Inferior parietal cortex (tissue), 1 donor: ENCODE results near the gene C14orf119.

Experiments
- DNase-seq: peaks from one replicate; pipeline ENCODE4 v3.0.0-alpha.2; 2016; ENCODE audit errors: extremely low spot score

Gene C14orf119

DNA sequence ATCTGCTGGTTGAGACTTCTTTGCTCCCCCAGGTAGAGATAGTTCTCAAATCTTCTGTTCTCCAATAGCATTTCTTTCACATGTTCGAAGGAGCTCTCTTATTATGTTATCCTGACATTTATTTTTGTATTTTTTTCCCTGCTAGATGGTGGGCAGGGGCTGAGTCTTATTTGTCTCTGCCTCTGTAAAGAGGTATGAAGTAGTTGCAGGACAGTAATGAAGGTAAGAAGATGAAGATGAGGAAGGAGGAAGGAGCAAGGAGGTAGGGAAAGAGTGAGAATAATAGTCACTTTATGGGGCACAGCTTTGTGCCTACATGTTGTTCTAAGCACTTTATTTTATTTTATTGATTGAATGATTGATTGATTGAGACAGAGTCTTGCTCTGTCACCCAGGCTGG lies 14.5 kb downstream of the C14orf119 start:
- DNase-seq: no peak

DNA sequence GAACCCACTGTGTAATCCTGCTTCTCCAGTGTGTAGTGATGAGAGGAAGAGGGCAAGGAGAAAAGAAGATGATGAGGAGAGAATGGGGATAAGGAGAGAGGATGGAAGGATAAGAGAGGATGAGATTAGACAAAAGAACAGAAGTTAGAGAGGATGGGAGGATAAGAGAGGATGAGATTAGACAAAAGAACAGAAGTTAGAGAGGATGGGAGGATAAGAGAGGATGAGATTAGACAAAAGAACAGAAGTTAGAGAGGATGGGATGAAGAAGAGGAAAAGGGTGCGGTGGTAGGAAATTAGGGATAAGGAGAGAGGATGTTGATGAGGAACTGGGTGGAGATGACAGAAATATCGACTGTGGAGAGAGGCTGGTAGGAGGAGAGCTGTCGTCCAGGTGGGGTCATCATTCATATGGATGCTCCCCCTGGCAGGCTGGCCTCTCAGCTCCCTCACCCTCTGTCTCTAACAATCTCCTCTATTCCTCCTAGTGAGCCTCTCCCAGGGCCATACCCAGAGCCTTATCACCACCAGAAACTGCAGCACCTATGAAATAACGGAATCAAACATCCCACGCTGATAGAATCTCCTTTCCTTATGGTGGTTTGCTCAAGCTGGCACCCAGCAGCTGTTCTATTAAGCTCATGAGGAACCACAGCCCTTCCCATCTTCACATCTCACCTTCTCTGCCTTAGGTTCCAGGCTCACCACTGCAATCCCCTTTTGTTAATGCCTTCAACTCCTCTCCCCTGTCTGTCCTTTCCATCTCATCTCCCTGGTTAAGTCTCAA lies 15.5 kb downstream of the C14orf119 start:
- no peak for DNase-seq

DNA sequence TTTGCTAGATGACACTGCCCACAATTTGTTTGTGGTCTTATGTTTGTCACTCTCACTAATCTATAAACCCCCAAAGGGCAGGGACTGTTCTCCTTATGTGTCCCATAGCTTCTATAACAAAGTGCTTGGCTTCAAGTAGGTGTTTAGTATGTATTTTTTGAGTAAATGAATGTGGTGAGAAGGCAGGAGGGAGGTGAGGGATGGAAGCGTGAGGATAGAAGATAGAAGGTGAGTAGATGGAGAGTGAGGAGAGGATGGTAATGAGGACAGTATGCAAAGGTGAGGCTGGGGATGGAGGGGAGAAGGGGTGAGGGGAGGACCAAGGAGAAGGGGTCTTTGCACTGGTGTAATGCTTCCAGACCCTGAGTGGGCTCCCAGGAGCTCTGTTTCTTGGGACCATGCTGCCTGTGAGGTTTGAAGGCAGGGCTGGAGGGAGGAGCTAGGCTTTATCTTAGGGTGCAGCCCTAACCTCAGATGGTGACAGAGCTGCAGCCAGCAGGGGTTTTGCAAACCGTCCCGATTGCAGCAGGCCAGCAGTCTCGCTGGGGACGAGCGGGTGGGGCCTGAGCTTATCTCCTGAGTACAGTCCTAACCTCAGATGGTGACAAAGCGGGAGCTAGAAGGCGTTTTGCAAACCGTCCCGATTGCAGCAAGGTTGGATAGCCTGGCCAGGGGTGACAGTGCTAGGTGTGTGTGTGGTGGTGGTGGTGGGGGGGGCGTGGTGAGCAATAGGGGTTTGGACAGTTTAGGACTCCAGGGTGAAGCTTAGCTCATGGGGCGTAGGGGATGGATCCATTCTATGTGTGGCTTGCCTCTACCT lies 17.3 kb downstream of the C14orf119 start:
- DNase-seq: peak; percentile 40

DNA sequence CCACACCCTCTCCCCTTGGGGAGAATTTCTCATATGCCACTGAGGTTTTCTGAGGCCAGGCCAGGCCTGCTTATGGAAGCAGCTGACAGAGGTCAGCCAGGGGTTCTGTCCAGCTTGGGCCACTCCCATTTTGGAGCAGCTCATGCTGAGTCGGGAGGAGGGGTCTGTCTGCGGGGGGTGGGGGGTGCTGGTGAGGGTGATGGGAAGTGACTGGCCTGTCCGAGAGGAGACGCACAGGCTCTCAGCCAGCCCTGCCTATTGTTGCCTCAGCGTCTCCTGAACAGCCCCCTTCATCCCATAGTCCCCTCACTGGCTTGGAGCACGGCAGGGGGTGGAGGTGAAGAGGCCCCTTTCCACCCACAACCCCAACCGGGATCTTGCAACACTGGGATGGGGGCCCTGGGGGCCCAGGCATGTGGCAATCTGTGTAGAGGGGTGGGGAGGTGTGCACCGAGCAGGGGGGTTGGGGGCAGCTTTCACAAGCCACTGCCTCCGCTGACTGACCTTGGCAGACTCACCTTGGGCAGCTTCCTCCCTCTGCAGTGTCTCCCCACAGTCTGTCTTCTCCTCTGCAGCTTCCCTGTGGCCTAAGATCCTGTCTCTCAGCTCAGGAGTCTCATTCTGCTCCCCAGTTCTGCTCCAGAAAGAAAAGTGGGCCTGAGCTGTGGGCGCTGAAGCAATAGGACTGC lies 18.3 kb downstream of the C14orf119 start:
- no peak for DNase-seq

DNA sequence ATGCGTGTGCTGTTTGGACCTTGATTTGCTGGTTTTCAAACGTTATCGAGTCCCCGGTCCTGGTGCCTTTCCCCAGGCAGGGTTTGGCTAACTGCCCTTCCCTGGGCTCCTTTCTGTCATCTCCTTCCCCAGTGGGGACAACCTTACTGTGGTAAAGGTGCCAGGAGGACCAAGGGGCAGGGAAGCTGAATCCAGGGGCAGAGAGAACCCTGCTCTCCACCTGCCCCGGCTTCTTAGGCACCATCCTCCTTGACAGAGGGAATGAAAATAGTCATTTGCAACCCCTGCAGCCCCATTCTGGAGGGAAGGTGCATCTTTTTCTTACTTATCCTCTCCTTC lies 18.8 kb downstream of the C14orf119 start:
- no peak for DNase-seq

DNA sequence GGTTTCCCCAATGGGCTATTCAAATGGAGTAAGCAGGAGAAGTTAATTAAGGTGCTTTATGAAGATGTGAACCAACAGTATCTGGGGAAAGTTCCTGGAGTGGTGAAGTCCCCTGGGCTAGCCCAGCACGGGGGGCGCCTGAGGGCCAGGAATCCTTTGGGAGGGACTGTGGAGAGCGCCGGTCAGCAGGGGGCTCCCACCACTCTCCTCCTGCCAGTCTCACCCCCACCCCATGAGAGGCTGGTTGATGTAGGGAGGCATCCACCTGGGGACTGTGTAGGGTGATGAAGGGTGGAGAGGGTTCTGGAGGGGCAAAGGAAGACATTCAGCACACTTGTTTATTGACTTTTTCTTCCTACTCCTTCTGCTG lies 19.3 kb downstream of the C14orf119 start:
- no peak for DNase-seq

DNA sequence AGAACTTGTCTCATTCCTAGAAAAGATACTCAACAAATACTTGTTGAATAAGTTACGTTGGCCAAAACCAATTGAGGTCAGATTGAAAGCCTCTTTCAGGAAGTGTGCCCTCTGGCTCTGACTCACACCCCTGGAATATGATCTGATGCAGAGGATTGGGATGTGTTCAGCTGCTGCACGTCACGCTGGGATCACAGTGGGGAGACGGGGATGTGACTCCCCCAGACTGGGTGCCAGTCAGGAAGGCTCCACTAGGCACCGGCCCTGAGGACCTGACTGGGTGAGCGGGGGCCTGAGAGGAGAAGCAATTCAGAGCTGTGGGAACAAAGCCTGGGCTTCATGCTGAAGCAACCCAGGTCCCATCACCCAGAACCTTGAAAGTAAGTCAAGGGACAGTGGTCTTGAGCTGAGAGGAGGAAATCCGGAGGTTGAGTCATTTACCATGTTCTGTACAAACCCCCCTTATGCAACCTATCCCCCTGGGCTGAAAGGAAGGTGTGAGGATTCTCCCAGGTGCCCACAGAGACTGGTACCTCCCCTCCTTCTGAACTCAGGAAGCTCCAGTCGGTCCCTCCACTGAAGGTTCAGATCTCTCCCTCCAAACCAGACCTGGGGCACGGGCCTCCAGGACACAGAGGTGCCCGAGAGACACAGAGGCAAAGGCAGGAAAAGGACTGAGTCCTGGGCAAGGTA lies 19.9 kb downstream of the C14orf119 start:
- DNase-seq: no peak

DNA sequence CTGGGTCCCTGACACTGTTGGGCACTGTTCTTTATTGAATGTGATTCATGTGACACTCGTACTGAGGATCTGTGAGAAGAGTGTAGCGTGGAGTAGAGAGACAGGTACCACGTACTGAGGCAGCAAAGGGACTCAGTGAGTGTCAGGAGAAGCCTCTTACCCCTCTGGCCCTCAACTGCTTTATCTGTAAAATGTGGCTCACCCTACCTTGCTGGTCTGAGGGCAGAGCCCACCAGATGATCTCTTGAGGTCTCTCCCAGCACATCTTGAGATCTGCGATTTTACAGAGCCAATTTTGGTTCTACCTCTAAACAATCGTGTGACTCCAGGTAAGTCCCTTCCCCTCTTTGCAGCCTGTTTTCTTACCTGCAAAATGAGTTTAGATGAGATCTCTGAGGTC lies 20.6 kb downstream of the C14orf119 start:
- DNase-seq: no peak

DNA sequence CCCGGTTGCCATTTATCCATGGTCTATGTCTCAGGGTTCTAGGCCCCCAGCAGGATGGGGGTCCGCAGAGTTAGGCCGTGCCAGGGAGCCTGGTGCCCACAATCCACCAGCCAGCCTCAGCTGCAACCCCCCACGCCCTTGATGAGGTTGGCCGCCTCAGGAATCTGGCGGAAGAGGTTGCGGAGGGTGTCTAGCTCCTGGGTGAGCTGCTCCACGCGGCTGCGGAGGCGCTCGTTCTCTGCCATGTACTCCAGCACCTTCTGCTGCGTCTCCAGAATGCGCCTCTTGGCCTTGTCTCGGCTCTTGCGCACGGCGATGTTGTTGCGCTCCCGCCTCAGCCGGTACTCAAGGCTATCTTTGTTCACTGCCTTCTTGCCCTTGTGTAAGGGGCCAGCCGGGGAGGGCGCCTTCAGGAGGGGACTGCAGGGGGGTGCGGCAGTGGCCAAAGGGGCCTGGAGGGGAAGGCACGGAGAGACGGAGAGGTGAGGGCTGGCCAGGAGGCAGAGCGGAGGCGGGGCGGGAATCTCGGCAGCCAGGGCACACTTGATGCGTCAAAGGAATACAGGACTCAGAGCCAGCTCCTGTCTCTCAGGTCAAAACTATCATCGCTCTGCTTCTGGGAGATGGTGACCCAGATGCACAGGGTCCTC lies 22.2 kb downstream of the C14orf119 start:
- no peak for DNase-seq

DNA sequence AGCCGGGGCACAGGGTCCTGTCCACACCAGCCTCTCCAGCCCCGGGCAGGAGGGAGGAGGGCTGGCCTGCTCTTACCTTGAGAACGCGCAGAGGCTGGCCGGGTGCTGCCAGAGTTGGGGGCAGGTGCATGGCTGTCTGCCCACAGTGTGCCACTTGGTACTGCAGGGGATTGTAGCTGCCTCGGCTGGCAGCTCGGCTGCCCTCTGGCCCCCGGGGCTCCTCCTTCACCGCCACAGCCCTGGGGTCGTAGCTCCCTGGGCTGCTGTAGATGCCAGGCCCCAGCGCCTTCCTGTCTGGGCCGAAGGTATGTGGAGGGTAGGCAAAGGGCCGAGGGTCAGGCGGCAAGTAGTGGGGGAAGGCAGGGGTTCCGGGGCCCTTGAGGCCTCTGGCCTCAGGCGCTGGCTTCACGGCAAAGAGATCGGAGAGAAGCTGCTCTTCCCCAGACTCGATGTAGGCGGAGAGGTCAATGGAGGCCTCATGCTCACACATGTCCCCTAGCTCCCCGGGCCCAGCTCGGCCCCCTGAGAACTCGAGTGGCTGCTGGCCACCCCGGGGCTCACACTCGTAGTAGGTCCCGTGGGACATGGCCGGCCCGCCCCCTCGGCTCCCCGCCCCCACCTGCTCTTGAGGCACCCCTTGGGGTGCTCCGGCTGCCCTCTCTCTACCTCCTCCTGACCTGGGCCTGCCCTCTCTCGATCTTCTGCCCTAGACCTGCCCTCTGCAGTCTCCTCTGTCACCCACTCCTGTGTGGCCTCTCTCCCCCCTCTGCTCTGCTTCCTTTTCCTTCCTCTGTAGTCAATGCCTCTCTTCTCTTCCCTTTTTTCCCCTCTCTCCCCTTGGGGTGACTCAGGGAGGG lies 23.4 kb downstream of the C14orf119 start, which contains the start of gene CEBPE:
CEBPE (minus strand) TSS at position 750 of the 857 bp plus-strand sequence; CDS start at position 586, 164 bp downstream.
- DNase-seq: no peak

DNA sequence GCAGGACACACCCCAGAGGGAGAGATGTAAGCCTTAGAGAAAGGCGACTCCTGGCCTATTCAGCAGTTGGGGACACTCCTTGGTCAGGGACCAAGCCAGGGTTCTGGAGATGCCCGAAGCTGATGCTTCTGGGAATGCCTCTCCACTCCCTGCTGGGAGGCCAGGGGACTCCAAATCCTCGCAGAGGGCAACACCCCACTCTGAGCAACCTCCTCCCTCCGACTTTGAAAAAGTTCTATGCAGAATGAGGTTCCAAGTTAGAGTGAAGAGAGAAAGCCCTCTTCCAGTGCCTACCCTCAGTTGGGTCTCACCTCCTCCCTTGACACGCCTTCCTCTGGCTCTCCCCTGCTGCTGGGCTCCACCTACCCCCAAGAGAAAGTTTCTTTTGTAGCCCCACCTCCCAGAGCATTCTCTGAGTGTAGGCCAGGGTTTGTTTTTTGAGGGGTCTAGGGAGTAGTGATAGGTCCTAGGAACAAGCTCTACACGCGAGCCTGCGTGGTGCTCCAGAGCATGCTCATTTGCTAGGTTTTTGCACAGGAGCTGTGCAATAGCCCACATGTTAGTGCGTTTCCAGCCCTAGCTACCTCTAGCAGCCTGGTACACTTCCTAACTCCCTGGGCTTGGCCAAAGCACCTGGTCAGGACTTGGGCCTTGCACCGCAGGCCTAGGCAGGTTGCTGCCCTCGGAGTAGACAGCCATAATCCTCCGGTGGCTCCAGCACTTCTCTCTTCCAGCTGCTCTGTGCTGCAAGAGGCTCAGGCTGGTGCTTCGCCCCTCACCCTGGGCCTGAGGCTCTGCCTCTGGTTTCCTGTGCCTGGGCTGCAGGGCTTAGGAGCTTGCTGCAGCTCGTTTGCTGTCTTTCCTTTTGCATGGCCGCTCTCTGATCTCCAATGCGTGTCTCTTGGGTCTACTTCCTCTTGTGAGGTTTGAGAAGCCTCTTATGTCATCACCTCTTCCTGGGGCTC lies 24.3 kb downstream of the C14orf119 start:
- DNase-seq: no peak

DNA sequence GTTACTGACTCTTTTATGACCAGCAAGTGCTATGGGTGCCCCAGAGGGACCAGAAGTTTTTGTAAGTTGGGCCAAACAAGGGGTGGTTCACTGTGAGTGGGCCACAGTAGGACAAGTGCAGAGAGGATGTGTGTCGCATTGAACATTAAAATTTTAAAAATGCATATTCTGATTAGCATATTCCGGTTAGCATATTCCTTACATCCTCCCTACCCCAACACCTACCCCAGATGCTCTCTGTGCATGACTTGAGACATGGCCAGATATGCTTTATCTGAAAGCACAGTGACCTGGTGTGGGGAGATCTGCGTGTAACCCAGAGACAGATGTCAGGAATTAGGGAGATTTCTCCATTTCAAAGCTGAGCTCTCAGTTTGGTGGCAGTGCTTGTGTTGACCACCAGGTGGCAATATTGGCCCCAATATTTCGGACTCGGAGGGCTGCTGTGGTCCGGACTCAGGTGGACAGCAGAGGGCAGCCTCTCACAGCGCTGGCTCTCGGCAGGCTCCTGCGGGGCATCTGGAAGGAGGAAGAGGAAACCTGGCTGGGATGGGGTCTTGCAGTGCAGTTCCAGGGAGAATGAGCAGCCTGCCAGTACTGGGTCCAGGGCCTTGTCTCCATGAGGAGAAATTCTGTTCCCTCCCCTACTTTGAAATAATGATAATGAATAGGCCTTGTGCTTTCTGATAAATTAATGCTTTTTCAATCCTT lies 25.4 kb downstream of the C14orf119 start:
- DNase-seq: peak; percentile 97

DNA sequence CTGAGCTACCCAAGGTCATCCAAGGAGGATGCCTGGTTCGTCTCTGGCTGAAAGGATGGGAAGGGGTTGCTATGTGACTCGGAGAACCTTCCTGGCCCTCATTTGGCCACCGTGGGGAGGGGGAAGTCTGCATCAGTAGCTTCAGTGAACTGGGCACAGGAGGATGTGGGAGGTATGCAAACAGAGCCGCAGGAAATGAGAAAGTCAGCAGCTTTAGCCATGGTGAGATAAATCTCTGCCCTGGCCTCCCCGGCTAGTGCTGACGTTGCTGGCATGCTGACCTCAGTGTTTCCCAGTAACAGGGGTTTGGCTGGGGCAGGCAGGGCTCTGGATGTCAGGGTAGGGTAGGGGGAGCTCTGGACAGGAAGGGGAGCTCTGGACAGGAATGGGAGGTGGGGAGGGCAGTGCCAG lies 26.1 kb downstream of the C14orf119 start:
- DNase-seq: no peak

DNA sequence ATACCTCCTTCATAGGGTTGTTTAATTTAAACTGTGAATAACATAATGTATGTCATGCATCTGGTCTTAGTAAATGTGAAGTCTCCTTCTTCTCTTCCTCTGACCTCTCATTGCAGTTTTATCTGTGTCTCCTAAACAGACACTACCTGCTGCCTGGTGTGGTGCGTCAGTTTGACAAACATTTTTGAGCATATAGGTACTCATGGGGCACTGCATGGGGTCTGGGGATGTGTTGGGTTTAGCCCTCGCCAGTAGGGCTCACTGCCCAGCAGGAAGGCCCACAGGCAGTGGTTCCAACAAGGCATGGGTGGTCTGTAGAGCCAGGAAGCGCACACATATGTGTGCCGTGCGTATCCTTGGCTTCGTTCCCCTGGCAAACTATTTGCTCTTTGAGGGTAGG lies 26.8 kb downstream of the C14orf119 start:
- DNase-seq: no peak

DNA sequence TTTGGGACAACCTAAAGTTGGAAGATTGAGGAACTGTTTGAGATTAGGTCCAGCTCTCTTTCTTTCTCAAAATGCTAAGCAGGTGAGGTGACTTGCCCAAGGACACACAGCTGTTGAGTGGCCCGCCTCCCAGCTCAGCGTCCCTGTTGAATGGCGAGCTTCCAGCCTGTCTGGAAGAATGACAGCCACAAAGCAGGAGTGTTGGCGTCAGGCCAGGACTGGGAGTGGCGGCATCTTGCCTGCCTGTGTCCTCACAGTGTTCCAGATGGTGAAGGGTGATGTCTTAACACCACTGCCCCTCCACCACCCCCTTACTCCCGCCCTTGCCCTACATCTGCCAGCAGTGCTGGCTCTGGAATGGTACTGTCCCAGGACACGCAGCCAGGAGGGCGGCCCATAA lies 28.1 kb downstream of the C14orf119 start:
- no peak for DNase-seq

DNA sequence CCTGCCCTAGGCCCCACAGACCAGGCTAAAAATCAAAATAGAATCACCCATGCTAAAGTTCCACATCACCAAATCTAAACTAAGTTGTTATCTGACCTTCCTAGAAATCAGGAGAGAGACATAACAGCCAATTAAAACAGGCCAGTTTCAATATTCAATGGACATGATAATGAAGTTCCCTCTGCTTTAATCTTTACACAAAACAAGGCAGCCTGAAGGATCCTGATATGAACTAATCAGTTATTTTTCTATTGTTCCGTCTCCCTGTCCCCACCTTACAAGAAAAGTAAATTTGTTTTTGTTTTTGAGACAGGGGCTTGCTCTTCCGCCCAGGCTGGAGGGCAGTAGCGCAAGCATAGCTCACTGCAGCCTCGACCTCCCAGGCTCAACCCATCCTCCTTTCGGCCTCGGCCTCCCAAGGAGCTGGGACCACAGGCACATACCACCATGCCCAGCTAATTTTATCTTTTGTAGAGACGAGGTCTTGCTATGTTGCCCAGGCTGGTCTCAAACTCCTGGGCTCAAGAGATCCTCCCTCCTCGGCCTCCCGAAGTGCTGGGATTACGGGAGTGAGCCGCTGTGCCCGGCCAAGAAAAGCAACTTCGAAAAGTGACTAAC lies 29.1 kb downstream of the C14orf119 start:
- no peak for DNase-seq

DNA sequence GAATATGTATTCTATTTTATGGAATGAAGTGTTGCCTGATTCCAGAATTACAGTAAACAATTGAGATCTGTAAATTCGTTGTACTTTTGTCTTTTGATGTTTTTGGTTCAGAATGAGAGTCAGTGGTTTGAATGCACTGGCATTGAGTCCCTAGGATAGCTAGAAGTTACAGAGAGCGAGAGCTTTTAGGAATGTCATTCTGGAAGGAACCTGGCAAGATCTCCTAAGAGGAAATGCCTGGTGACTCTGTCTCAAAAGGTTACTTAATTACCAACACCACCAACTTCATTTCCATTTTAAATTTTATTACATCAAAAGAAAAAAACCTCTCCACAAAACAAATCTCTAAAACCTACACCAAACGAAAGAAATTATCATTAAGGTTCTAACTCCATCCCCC lies 29.7 kb downstream of the C14orf119 start:
- DNase-seq: no peak

DNA sequence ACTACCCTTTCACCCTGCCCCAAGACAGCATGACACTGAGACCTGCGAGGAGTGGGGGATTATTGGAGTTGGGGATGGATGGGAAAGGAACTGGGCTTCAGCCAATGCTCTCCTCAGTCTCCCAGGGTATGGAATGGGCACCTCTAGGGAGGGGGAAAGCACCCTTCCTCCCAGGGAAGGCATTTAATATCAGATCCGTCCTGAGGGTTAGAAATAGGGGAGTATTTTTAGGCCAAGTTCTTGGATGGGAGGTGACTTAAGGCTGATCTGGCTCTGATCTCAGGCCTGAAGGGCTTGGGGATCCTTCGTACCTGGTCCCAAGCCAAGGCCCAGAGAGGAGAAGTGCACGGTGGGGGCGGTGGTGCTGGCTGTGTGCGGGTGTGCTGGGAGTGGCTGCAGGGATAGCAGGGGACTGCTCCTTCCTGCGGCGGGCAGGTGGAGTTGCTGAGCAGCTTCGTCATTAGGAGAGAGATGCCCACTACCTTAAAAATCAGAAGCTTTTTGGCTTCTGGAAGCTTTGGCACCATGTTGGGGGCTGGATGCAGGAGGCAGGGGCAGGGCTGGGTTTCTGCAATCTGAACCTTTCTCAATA lies 30.7 kb downstream of the C14orf119 start:
- no peak for DNase-seq
